H1 (cell line): ENCODE results near the gene ZNF763.
A peak's percentile ranks its signal among the peaks of the same experiment; 100 is the strongest.

Experiments
- ATF2 ChIP-seq: IDR thresholded peaks from 2 replicates; pipeline ENCODE4 v1.6.1; 2012; ENCODE audit warnings: low read length, inconsistent platforms
- EGR1 ChIP-seq: IDR thresholded peaks from 2 replicates; pipeline ENCODE4 v1.6.1; 2011; ENCODE audit warnings: low read depth, low read length, borderline replicate concordance
- EZH2 ChIP-seq: fragments of 200-600 bp; sonication (generic); IDR thresholded peaks from 2 replicates; pipeline ENCODE4 v1.7.1; 2012; ENCODE audit warnings: low read depth, mild to moderate bottlenecking, moderate library complexity, low read length, inconsistent platforms; ENCODE audit not compliant: severe bottlenecking
- FOSL1 ChIP-seq: IDR thresholded peaks from 2 replicates; pipeline ENCODE4 v1.6.1; 2011; ENCODE audit warnings: mild to moderate bottlenecking, low read depth, low read length, moderate library complexity; ENCODE audit not compliant: insufficient read depth
- POU5F1 ChIP-seq: IDR thresholded peaks from 2 replicates; pipeline ENCODE4 v1.6.1; 2011; ENCODE audit warnings: low read depth, mild to moderate bottlenecking, low read length, moderate library complexity
- RAD21 ChIP-seq, 2 experiments: IDR thresholded peaks in 1 of 2; conservative IDR thresholded peaks in 1 of 2; 2 replicates each; pipeline ENCODE4 v1.6.1; 2011; ENCODE audit warnings: low read depth in 2 of 2, low read length in 2 of 2, improper control_type of control experiment in 1 of 2, inconsistent platforms in 1 of 2, mild to moderate bottlenecking in 1 of 2, moderate library complexity in 1 of 2
- SIRT6 ChIP-seq: IDR thresholded peaks from one replicate; pipeline ENCODE4 v1.7.1; 2012; ENCODE audit warnings: low read length, inconsistent platforms
- SP2 ChIP-seq: IDR thresholded peaks from 2 replicates; pipeline ENCODE4 v1.6.1; 2012; ENCODE audit warnings: mild to moderate bottlenecking, low read length, inconsistent platforms
- TBP ChIP-seq: IDR thresholded peaks from 2 replicates; pipeline ENCODE4 v1.6.1; 2011; ENCODE audit warnings: low read depth, low read length, improper control_type of control experiment
- ZNF274 ChIP-seq: IDR thresholded peaks from 2 replicates; pipeline ENCODE4 v1.7.0; 2012; ENCODE audit warnings: low read length, borderline replicate concordance; ENCODE audit errors: extremely low read depth
- TF ChIP-seq, protein P1 (sequence below): IDR thresholded peaks from 2 replicates; pipeline ENCODE4 v1.6.1; 2011; ENCODE audit warnings: low read depth, mild to moderate bottlenecking, low read length; ENCODE audit not compliant: insufficient read depth
- TF ChIP-seq, protein P2 (sequence below), 3 experiments: IDR thresholded peaks; 1 replicate in 2 of 3; 2 replicates in 1 of 3; pipeline versions ENCODE4 v1.5.1 to v1.6.1; 2011; ENCODE audit warnings: low read length in 3 of 3, mild to moderate bottlenecking in 3 of 3, inconsistent platforms in 2 of 3, low read depth in 1 of 3, moderate library complexity in 1 of 3; ENCODE audit not compliant: insufficient read depth in 1 of 3; ENCODE audit errors: control extremely low read depth in 1 of 3
- TF ChIP-seq, protein P3 (sequence below): IDR thresholded peaks from 2 replicates; pipeline ENCODE4 v1.6.1; 2011; ENCODE audit warnings: low read length, improper control_type of control experiment
- TF ChIP-seq, protein P4 (sequence below): IDR thresholded peaks from 2 replicates; pipeline ENCODE4 v1.6.1; 2012; ENCODE audit warnings: inconsistent platforms

DNA sequence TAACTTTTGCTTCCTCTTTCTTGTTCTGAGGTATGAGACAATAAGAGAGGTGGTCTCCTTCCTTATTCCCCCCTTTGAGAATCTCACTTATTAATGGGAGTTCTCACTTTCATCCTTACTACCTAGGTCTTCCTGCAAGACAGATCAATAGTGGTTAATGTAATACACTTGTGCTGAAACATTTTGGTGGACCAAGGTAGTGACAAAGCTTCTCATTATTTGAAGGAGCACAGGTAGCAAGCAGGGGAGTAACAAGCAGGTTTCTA lies 22.1 kb upstream of the ZNF763 start:
- TF ChIP-seq SP2, result no peak
- TF ChIP-seq SIRT6, result no peak
- TF ChIP-seq, protein P1, sequence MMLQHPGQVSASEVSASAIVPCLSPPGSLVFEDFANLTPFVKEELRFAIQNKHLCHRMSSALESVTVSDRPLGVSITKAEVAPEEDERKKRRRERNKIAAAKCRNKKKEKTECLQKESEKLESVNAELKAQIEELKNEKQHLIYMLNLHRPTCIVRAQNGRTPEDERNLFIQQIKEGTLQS, result no peak
- no peak for TF ChIP-seq TBP
- no peak for TF ChIP-seq ATF2
- TF ChIP-seq, protein P2, sequence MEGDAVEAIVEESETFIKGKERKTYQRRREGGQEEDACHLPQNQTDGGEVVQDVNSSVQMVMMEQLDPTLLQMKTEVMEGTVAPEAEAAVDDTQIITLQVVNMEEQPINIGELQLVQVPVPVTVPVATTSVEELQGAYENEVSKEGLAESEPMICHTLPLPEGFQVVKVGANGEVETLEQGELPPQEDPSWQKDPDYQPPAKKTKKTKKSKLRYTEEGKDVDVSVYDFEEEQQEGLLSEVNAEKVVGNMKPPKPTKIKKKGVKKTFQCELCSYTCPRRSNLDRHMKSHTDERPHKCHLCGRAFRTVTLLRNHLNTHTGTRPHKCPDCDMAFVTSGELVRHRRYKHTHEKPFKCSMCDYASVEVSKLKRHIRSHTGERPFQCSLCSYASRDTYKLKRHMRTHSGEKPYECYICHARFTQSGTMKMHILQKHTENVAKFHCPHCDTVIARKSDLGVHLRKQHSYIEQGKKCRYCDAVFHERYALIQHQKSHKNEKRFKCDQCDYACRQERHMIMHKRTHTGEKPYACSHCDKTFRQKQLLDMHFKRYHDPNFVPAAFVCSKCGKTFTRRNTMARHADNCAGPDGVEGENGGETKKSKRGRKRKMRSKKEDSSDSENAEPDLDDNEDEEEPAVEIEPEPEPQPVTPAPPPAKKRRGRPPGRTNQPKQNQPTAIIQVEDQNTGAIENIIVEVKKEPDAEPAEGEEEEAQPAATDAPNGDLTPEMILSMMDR (IDR thresholded peaks at IDR 0.05; ENCODE audit: control extremely low read depth in 1 of 3, insufficient read depth in 1 of 3, low read depth in 1 of 3, low read length in 3 of 3), result no peak
- TF ChIP-seq, protein P3, sequence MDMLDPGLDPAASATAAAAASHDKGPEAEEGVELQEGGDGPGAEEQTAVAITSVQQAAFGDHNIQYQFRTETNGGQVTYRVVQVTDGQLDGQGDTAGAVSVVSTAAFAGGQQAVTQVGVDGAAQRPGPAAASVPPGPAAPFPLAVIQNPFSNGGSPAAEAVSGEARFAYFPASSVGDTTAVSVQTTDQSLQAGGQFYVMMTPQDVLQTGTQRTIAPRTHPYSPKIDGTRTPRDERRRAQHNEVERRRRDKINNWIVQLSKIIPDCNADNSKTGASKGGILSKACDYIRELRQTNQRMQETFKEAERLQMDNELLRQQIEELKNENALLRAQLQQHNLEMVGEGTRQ, result no peak
- no peak for TF ChIP-seq FOSL1
- TF ChIP-seq, protein P4, sequence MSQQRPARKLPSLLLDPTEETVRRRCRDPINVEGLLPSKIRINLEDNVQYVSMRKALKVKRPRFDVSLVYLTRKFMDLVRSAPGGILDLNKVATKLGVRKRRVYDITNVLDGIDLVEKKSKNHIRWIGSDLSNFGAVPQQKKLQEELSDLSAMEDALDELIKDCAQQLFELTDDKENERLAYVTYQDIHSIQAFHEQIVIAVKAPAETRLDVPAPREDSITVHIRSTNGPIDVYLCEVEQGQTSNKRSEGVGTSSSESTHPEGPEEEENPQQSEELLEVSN, result no peak
- TF ChIP-seq EZH2, result no peak
- TF ChIP-seq POU5F1, result no peak
- TF ChIP-seq EGR1, result no peak
- no peak for TF ChIP-seq RAD21 (IDR thresholded peaks at IDR 0.05 in 1 of 2, conservative IDR thresholded peaks at IDR 0.05 in 1 of 2; ENCODE audit: low read depth in 2 of 2, low read length in 2 of 2)
- peak; percentile 46; the same call in 1 of the 2 replicates for TF ChIP-seq ZNF274
